Measurements from ENCODE around the gene IL17D.
"Not testable (repeated sequence)": the region's sequence is repeated elsewhere in the genome, so short reads cannot be mapped to it uniquely, and the experiment has no call there.

IL17D gene

DNA sequence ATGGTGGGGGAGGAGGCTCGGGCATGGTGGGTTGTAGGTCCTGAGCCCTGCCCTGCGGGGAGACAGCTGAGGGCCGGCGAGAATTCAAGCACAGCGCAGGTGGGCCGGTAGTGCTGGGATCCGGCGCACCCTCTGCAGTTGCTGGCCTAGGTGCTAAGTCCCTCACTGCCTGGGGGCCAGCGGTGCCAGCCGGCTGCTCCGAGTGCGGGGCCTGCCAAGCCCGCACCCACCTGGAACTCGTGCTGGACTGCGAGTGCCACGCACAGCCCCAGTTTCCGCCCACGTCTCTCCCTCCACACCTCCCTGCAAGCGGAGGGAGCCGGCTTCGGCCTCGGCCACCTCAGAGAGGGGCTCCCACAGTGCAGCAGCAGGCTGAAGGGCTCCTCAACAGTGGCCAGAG is 36.5 kb downstream of the IL17D start:
- no peak for DNase-seq (ENCODE audit: extremely low read depth, low read depth)
- TF ChIP-seq, protein P1, sequence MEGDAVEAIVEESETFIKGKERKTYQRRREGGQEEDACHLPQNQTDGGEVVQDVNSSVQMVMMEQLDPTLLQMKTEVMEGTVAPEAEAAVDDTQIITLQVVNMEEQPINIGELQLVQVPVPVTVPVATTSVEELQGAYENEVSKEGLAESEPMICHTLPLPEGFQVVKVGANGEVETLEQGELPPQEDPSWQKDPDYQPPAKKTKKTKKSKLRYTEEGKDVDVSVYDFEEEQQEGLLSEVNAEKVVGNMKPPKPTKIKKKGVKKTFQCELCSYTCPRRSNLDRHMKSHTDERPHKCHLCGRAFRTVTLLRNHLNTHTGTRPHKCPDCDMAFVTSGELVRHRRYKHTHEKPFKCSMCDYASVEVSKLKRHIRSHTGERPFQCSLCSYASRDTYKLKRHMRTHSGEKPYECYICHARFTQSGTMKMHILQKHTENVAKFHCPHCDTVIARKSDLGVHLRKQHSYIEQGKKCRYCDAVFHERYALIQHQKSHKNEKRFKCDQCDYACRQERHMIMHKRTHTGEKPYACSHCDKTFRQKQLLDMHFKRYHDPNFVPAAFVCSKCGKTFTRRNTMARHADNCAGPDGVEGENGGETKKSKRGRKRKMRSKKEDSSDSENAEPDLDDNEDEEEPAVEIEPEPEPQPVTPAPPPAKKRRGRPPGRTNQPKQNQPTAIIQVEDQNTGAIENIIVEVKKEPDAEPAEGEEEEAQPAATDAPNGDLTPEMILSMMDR (IDR thresholded peaks at IDR 0.05; ENCODE audit: low read depth, low read length, missing control alignments) = no peak
- H3K4me3 ChIP-seq (replicated peaks; ENCODE audit: low read depth, low read length) = no peak overlapping the region

DNA sequence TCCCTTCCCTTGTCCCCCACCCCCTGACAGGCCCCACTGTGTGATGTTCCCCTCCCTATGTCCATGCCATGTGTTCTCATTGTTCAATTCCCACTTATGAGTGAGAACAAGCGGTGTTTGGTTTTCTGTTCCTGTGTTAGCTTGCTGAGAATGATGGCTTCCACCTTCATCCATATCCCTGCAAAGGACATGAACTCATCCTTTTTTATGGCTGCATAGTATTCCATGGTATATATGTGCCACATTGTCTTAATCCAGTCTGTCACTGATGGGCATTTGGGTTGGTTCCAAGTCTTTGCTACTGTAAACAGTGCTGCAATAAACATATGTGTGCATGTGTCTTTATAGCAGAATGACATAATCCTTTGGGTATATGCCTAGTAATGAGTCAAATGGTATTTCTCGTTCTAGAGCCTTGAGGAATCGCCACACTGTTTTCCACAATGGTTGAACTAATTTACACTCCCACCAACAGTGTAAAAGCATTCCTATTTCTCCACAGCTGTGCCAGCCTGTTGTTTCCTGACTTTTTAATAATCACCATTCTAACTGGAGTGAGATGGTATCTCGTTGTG is 40.4 kb downstream of the IL17D start:
- H3K4me3 ChIP-seq (replicated peaks; ENCODE audit: low read depth, low read length); DNase-seq (ENCODE audit: extremely low read depth, low read depth): not testable (repeated sequence)

DNA sequence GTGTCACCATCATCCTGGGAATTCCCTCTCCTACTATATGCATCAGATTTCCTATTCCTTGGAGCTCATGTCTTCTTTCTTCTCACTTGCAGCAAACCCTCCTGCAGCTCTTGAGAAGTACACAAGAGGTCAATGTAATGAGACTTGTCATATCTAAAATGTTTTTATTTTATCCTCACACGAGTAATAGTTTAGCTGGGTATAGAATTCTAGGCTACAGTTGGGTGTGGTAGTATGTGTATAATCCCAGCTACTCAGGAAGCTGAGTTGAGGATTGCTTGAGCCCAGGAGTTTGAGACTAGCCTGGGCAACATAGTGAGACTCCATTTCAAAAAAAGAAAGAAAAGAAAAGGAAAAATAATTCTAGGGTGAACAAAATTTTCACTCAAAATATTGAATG is 45.9 kb downstream of the IL17D start:
- TF ChIP-seq, protein P1 (IDR thresholded peaks at IDR 0.05; ENCODE audit: low read depth, low read length, missing control alignments) = no peak
- H3K4me3 ChIP-seq (replicated peaks; ENCODE audit: low read depth, low read length) = no peak overlapping the region
- no peak for DNase-seq (ENCODE audit: extremely low read depth, low read depth)

DNA sequence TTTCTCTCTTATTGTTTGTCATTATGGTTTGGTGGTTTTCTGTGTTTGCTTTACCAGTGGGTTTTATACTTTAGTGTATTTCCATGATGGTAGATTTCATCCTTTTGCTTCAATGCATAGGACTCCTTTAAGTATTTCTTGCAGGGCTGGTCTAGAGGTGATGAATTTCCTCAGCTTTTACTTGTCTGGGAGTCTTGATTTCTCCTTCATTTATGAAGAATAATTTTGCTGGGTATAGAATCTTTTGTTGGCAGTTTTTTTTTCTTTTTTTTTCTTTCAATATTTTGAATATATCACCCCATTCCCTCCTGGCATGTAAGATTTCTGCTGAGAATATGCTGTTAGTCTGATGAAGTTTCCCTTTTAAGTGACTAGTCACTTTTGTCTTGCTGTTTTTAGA is 50.5 kb downstream of the IL17D start:
- TF ChIP-seq, protein P1 (IDR thresholded peaks at IDR 0.05; ENCODE audit: low read depth, low read length, missing control alignments) = no peak
- H3K4me3 ChIP-seq (replicated peaks; ENCODE audit: low read depth, low read length) = no peak overlapping the region
- no peak for DNase-seq (ENCODE audit: extremely low read depth, low read depth)

DNA sequence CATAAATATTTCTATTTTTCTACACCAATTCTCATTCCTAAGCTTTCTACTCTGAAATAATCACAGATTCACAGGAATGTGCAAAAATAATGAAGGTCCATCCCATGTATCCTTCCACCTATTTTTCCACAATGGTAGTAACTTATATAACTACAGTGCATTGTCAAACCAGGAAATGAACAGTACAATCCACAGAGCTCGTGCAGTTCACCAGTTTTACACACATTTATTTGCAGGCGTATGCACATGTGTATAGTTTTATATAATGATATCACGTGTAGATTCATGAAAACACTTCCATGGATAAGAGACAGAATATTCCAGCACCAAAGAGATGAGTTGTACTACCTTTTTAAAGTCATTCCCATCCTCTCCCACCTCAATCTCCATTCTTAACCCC is 57.4 kb downstream of the IL17D start:
- H3K4me3 ChIP-seq (replicated peaks; ENCODE audit: low read depth, low read length) = no peak overlapping the region
- no peak for DNase-seq (ENCODE audit: extremely low read depth, low read depth)
- TF ChIP-seq, protein P1 (IDR thresholded peaks at IDR 0.05; ENCODE audit: low read depth, low read length, missing control alignments) = no peak

DNA sequence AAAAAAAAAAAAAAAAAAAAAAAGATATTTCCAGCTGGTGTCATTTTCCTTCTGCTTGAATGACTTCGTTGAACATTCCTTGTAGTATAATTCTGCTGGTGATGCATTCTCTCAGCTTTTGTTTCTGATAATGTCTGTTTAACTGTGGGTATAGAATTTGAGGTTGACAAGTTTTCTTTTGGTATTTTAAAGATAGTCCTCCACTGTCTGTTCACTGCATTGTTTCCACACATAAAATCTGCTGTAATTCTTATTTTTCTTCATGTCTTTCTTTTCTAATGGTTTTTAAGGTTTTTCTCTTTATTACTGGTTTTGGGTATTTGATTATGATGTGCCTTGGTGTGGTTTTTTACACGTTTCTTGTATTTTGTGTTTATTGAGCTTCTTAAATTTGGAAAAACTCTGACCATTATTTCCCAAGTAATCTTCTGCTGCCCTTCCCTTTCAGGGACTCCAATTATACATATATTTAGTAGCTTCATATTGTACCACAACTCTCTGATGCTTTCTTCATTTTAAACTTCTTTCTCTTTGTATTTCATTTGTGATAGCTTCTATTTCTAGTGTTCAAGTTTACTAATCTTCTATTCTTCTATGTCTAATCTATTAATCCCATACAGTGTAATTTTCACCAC is 63.9 kb downstream of the IL17D start:
- no peak for DNase-seq (ENCODE audit: extremely low read depth, low read depth)
- no peak overlapping the region for H3K4me3 ChIP-seq (replicated peaks; ENCODE audit: low read depth, low read length)
- TF ChIP-seq, protein P1 (IDR thresholded peaks at IDR 0.05; ENCODE audit: low read depth, low read length, missing control alignments) = no peak

DNA sequence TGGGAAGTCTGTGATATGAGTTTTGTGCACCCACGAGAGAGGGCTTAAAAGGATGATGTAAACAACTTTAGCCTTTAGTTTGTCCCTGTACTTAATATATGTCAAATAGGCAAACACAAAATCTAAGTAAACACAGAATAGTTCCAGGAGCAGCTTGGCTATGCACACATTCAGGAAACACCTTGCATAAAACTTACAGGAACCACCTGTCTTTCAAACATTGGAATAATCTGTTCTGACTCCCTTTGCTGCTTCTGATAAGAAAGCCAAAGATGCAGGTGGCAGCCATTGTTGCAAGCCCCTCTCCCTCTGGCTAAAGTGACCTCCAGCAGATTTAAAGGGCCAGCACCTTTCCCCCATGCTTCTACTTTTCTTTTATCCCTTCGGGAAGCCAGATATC is 65.6 kb downstream of the IL17D start:
- TF ChIP-seq, protein P1 (IDR thresholded peaks at IDR 0.05; ENCODE audit: low read depth, low read length, missing control alignments) = no peak
- H3K4me3 ChIP-seq (replicated peaks; ENCODE audit: low read depth, low read length) = no peak overlapping the region
- no peak for DNase-seq (ENCODE audit: extremely low read depth, low read depth)
